Measurements from ENCODE around the gene UBE2Q2. TPM values are rescaled to one million over a fixed set of nuclear protein-coding genes. Genes with fewer than 3 reads are reported as not detected.
"Not testable (repeated sequence)": the region's sequence is repeated elsewhere in the genome, so short reads cannot be mapped to it uniquely, and the experiment has no call there.

Gene UBE2Q2
- total and polyA plus RNA-seq, 10 donors = 22.9 to 38.0 (median 30.8) TPM

- Histone ChIP-seq H3K27me3 (replicated peaks in 1 of 7) (no peaks in the 10 kb centered on the region), H3K4me3 (no peak overlapping the region), H3K36me3 (peaks cover 0 to 55% (median 15%) of the 10 kb centered on the region in 6 donors), H3K4me1 (peaks cover 0 to 14% (median 0%) of the 10 kb centered on the region in 6 donors), H3K27ac (no peak overlapping the region), H3K9me3 (no peaks in the 10 kb centered on the region)
- DNase-seq = no peak
- TF ChIP-seq, protein P1, sequence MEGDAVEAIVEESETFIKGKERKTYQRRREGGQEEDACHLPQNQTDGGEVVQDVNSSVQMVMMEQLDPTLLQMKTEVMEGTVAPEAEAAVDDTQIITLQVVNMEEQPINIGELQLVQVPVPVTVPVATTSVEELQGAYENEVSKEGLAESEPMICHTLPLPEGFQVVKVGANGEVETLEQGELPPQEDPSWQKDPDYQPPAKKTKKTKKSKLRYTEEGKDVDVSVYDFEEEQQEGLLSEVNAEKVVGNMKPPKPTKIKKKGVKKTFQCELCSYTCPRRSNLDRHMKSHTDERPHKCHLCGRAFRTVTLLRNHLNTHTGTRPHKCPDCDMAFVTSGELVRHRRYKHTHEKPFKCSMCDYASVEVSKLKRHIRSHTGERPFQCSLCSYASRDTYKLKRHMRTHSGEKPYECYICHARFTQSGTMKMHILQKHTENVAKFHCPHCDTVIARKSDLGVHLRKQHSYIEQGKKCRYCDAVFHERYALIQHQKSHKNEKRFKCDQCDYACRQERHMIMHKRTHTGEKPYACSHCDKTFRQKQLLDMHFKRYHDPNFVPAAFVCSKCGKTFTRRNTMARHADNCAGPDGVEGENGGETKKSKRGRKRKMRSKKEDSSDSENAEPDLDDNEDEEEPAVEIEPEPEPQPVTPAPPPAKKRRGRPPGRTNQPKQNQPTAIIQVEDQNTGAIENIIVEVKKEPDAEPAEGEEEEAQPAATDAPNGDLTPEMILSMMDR (IDR thresholded peaks at IDR 0.05 in 8 of 11, conservative IDR thresholded peaks at IDR 0.05 in 3 of 11) = no peak
- no peak for TF ChIP-seq POLR2AphosphoS5 (IDR thresholded peaks at IDR 0.05)
- no peak for TF ChIP-seq POLR2A (IDR thresholded peaks at IDR 0.05)
- intact Hi-C loops (cut with DNase I; ENCODE audit: low total_unique reads) = no loop called here
Measured at GRCh38 chr15:75857886-75858285, 14.6 kb downstream of the UBE2Q2 start.

DNA sequence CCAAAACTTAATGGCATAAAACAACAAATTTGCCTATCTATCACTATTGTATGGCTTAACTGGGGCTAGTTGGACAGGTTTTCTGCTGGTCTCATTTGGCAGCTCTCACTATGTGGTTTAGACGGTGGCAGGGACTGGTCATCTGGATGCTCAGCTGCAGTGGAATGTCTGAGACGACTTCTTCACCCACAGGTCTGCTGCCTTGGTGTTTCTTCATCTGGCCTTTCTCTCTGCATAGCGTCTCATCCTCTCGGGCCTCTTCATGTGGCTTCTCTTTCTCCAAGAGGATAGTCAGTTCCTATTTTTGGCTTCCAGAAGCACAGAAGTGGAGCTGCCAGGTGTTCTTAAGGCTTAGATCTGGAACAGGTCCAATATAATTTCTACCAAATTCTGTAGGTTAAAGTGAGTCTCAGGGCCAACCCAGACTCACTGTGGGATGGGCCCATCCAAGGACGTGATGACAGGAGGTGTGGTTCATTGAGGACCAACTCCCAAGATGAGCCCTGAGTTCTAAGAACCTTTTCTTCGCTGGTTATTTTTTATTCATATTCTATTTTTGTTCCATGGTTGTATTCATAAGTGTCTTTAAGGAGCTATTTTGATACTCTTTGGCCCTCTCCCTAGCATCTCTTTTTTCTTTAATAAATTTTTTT is 18.6 kb downstream of the UBE2Q2 start:
- intact Hi-C loops (cut with DNase I; ENCODE audit: low total_unique reads) = no loop called here
- WGBS, 5 donors = 87 to 96% (median 93%) methylated on average over 6 of the region's 6 CpGs

GRCh38 chr15:75862796-75863195 is 19.5 kb downstream of the UBE2Q2 start:
- intact Hi-C loops (cut with DNase I; ENCODE audit: low total_unique reads) = no loop called here
- Histone ChIP-seq H3K4me1 (peaks cover 0 to 41% (median 13%) of the 10 kb centered on the region in 6 donors), H3K27me3 (replicated peaks in 1 of 7) (no peaks in the 10 kb centered on the region), H3K9me3 (no peaks in the 10 kb centered on the region), H3K27ac (no peak overlapping the region), H3K36me3 (peaks cover 0 to 49% (median 7%) of the 10 kb centered on the region in 6 donors), H3K4me3 (no peak overlapping the region)
- DNase-seq = no peak
- 93 to 100% (median 100%) methylated on average over 1 of the region's 1 CpG for WGBS, 5 donors
- TF ChIP-seq, protein P1 (IDR thresholded peaks at IDR 0.05 in 8 of 11, conservative IDR thresholded peaks at IDR 0.05 in 3 of 11) = no peak
- TF ChIP-seq POLR2A (IDR thresholded peaks at IDR 0.05) (no peak), POLR2AphosphoS5 (IDR thresholded peaks at IDR 0.05) (no peak)

More for the DNA sequence above, 18.6 kb downstream of the UBE2Q2 start:
- H3K4me1 ChIP-seq = peaks cover 0 to 31% (median 4%) of the 10 kb centered on the region in 6 donors
- H3K4me3 ChIP-seq = no peak overlapping the region
- H3K27me3 ChIP-seq (replicated peaks in 1 of 7) = no peaks in the 10 kb centered on the region
- no peak for DNase-seq
- no peak overlapping the region for H3K27ac ChIP-seq
- peaks cover 0 to 51% (median 7%) of the 10 kb centered on the region in 6 donors for H3K36me3 ChIP-seq
- H3K9me3 ChIP-seq = no peaks in the 10 kb centered on the region
- no peak for TF ChIP-seq POLR2AphosphoS5 (IDR thresholded peaks at IDR 0.05)
- TF ChIP-seq, protein P1 (IDR thresholded peaks at IDR 0.05 in 8 of 11, conservative IDR thresholded peaks at IDR 0.05 in 3 of 11) = no peak
- TF ChIP-seq POLR2A (IDR thresholded peaks at IDR 0.05) = no peak

GRCh38 chr15:75864213-75865059 is 21.2 kb downstream of the UBE2Q2 start:
- Histone ChIP-seq H3K27me3 (replicated peaks in 1 of 7) (no peaks in the 10 kb centered on the region), H3K9me3 (no peaks in the 10 kb centered on the region), H3K4me1 (peaks cover 0 to 51% (median 24%) of the 10 kb centered on the region in 6 donors), H3K36me3 (peaks cover 0 to 57% (median 9%) of the 10 kb centered on the region in 6 donors), H3K27ac (no peak overlapping the region), H3K4me3 (no peak overlapping the region)
- intact Hi-C loops (cut with DNase I; ENCODE audit: low total_unique reads) = no loop called here
- no peak for DNase-seq
- TF ChIP-seq POLR2A (IDR thresholded peaks at IDR 0.05) = no peak
- TF ChIP-seq POLR2AphosphoS5 (IDR thresholded peaks at IDR 0.05) = no peak
- TF ChIP-seq, protein P1 (IDR thresholded peaks at IDR 0.05 in 8 of 11, conservative IDR thresholded peaks at IDR 0.05 in 3 of 11) = no peak
- WGBS, 5 donors = 64 to 82% (median 71%) methylated on average over 5 of the region's 5 CpGs

DNA sequence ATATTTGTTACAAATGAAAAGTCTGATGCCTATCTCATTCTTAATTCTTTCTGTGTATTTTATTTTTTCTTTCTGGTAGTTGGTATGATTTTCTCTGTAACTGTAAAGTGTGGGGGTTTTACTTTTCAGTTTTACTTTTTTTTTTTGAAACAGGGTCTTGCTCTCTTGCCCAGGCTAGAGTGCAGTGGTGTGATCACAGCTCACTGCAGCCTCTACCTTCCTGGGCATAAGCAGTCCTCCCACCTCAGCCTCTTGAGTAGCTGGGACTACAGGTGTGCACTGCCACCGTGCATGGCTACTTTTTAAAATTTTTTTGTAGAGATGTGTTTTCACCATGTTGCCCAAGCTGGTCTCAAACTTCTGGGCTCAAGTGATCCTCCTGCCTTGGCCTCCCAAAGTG is 22.8 kb downstream of the UBE2Q2 start:
- intact Hi-C loops (cut with DNase I; ENCODE audit: low total_unique reads) = not testable (repeated sequence)

More for the DNA sequence above, 22.8 kb downstream of the UBE2Q2 start:
- H3K9me3 ChIP-seq; H3K4me3 ChIP-seq; H3K27me3 ChIP-seq (replicated peaks in 1 of 7); DNase-seq: not testable (repeated sequence)
- H3K4me1 ChIP-seq = peaks cover 0 to 48% (median 24%) of the 10 kb centered on the region in 6 donors
- 80 to 100% (median 90%) methylated on average over 1 of the region's 1 CpG for WGBS, 5 donors
- peaks cover 0 to 59% (median 8%) of the 10 kb centered on the region in 6 donors for H3K36me3 ChIP-seq
- H3K27ac ChIP-seq = peak overlapping the region in 1 of 8 donors; percentile 62

Measured in spleen (tissue), 11 donors.